Keratinocyte (primary cell): ENCODE data around the gene AMIGO1.

ENCODE experiments used
- CTCF ChIP-seq, 3 experiments: IDR thresholded peaks in 1 of 3; conservative IDR thresholded peaks in 1 of 3; optimal IDR thresholded peaks in 1 of 3; 2 replicates in 2 of 3; 3 replicates in 1 of 3; pipeline versions ENCODE3 to v1.5.1; 2011; ENCODE audit warnings: low read length in 3 of 3, mild to moderate bottlenecking in 3 of 3, moderate library complexity in 2 of 3, control low read depth in 1 of 3, inconsistent platforms in 1 of 3; ENCODE audit not compliant: insufficient read depth in 2 of 3; ENCODE audit errors: extremely low read depth in 1 of 3
- EZH2 ChIP-seq: IDR thresholded peaks from one replicate; pipeline ENCODE4 v1.6.1; 2012; ENCODE audit warnings: inconsistent platforms, mild to moderate bottlenecking, low read length, moderate library complexity

- no peak for TF ChIP-seq EZH2
- TF ChIP-seq CTCF (optimal IDR thresholded peaks at IDR 0.05 in 1 of 3, IDR thresholded peaks at IDR 0.05 in 1 of 3, conservative IDR thresholded peaks at IDR 0.05 in 1 of 3; ENCODE audit: extremely low read depth in 1 of 3, insufficient read depth in 2 of 3, low read length in 3 of 3) = no peak
Measured at GRCh38 chr1:109527098-109527811, 17.7 kb upstream of the AMIGO1 start.
